Ascending aorta (tissue), 2 donors: ENCODE results near the gene IFNL3. TPM values are rescaled to one million over a fixed set of nuclear protein-coding genes. Genes with fewer than 3 reads are reported as not detected.

Experiments used
- DNase-seq, 2 donors: peaks; one replicate each; pipeline ENCODE4 v3.0.0-alpha.2; 2019; ENCODE audit warnings: low spot score in 2 of 2
- H3K27ac ChIP-seq, 2 donors: fragments of 200-600 bp; sonication (generic); one replicate each; pipeline ENCODE4 v1.5.1; 2016 to 2017; ENCODE audit warnings: mild to moderate bottlenecking in 1 of 2
- H3K27me3 ChIP-seq: fragments of 200-600 bp; sonication (generic); one replicate; pipeline ENCODE4 v1.5.1; 2017
- H3K36me3 ChIP-seq, 2 donors: fragments of 200-600 bp; sonication (generic); one replicate each; pipeline ENCODE4 v1.5.1; 2016
- H3K4me1 ChIP-seq, 2 donors: fragments of 200-600 bp; sonication (generic); one replicate each; pipeline ENCODE4 v1.5.1; 2016 to 2017; ENCODE audit warnings: mild to moderate bottlenecking in 1 of 2
- H3K4me3 ChIP-seq, 2 donors: fragments of 200-600 bp; sonication (generic); one replicate each; pipeline ENCODE4 v1.5.1; 2016 to 2017; ENCODE audit warnings: mild to moderate bottlenecking in 1 of 2
- H3K9me3 ChIP-seq, 2 donors: fragments of 200-600 bp; sonication (generic); one replicate each; pipeline ENCODE4 v1.5.1; 2016
- CTCF ChIP-seq, 3 experiments: fragments of 200-600 bp in 2 of 3; fragments of 450-650 bp in 1 of 3; sonication (generic) in 2 of 3; IDR thresholded peaks; one replicate each; pipeline ENCODE4 v1.5.1; 2016 to 2019; ENCODE audit warnings: antibody characterized with exemption in 3 of 3, mild to moderate bottlenecking in 1 of 3, moderate library complexity in 1 of 3
- intact Hi-C: fragments of 100-400 bp; cut with DNase I; formaldehyde crosslinking; loops from one replicate; pipeline ENCODE4 v1.15.1; 2023
- total RNA-seq: library from RNA; depleted of rRNA; stranded (reverse); fragments of >200 nt; gene quantifications from one replicate; pipeline ENCODE4 v1.1.0, GENCODE V29; 2016

Gene IFNL3
- total RNA-seq, 1 donor from 2014 or later: not detected

DNA sequence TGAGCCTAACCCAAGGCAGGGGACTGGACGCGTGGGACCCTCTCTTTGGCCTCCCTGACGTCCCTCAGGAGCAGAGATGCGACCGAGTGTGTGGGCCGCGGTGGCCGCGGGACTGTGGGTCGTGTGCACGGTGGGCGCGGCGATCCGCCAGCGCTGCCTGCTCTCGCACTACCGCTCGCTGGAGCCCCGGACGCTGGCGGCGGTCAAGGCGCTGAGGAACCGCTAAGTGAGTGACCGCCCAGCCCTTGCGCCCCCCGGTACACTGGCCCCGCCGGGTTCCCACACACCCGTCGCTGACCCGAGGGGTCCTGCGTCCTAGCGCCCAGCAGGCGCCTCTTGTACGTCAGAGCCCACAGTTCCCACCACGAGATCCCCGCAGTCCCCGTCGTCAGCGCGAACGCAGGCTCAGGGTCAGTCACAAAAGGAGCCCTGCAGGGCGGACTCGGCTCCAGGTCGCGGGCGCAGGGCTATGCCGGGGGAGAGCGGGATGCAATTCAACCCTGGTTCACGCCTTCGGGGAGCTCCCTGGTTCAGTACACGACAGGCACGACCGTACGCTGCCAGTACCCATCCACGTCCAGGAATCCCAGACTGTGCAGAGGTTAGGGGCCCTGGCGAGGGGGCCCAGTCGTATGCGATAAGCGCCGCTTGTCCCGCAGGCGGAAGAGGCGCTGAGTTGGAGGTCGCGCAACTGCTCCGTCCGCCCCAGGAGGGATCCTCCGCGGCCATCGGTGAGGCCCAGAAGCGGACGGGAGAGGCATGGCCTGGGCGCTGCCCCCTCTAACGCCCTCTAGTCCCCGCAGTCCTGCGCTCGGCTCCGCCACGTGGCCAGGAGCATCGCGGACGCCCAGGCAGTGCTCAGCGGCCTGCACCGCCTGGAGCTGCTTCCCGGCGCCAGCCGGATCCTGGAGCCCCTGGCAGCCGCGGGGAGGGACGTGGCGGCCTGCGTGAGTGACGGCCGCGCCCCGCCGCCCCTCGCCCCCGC, 19.8 kb upstream of the IFNL3 start:
- H3K27ac ChIP-seq: no peak overlapping the region
- H3K4me1 ChIP-seq: no peaks in the 10 kb centered on the region
- H3K27me3 ChIP-seq: no peaks in the 10 kb centered on the region
- H3K36me3 ChIP-seq: no peaks in the 10 kb centered on the region
- no peak for TF ChIP-seq CTCF (IDR thresholded peaks at IDR 0.05)
- no peak for DNase-seq
- H3K9me3 ChIP-seq: no peaks in the 10 kb centered on the region
- H3K4me3 ChIP-seq: no peak overlapping the region
- intact Hi-C loops: no loop called here

DNA sequence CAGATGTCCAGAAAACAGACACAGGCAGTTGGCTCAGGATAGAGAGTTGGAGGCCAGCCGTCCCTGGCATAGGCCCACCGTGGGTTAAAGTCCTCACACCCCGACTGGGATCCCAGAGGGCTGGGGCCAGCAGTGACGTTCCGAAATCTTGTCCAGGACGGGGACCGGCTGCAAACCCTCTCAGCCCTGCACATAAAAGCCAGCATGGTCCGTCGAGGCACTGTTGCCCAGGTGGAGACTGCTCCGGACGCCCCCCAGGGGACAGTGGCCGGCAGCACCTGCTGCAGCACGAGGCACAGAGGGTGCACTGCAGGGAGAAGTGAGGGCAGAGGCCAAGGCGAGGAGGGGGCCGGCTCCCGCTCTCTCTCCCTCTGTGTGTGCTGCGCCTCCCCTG, 19.1 kb upstream of the IFNL3 start:
- no peak for TF ChIP-seq CTCF (IDR thresholded peaks at IDR 0.05)
- no peak overlapping the region for H3K27ac ChIP-seq
- H3K9me3 ChIP-seq: no peaks in the 10 kb centered on the region
- no peak for DNase-seq
- intact Hi-C loops: no loop called here
- H3K4me3 ChIP-seq: no peak overlapping the region
- H3K27me3 ChIP-seq: no peaks in the 10 kb centered on the region
- no peaks in the 10 kb centered on the region for H3K36me3 ChIP-seq
- H3K4me1 ChIP-seq: no peaks in the 10 kb centered on the region

GRCh38 chr19:39262496-39262895, 17.7 kb upstream of the IFNL3 start:
- H3K27me3 ChIP-seq: no peaks in the 10 kb centered on the region
- no peak for DNase-seq

GRCh38 chr19:39261704-39262103, 16.9 kb upstream of the IFNL3 start:
- Histone ChIP-seq H3K36me3 (no peaks in the 10 kb centered on the region), H3K4me1 (no peaks in the 10 kb centered on the region), H3K4me3 (no peak overlapping the region), H3K9me3 (no peaks in the 10 kb centered on the region), H3K27ac (no peak overlapping the region), H3K27me3 (no peaks in the 10 kb centered on the region)
- no peak for DNase-seq
- intact Hi-C loops: no loop called here
- no peak for TF ChIP-seq CTCF (IDR thresholded peaks at IDR 0.05)

More at GRCh38 chr19:39262496-39262895, 17.7 kb upstream of the IFNL3 start:
- no peak overlapping the region for H3K4me3 ChIP-seq
- intact Hi-C loops: no loop called here
- H3K36me3 ChIP-seq: no peaks in the 10 kb centered on the region
- H3K9me3 ChIP-seq: no peaks in the 10 kb centered on the region
- no peak for TF ChIP-seq CTCF (IDR thresholded peaks at IDR 0.05)
- no peaks in the 10 kb centered on the region for H3K4me1 ChIP-seq
- H3K27ac ChIP-seq: no peak overlapping the region

GRCh38 chr19:39257227-39257626, 12.4 kb upstream of the IFNL3 start:
- H3K9me3 ChIP-seq: no peaks in the 10 kb centered on the region
- no peak overlapping the region for H3K4me3 ChIP-seq
- no peaks in the 10 kb centered on the region for H3K4me1 ChIP-seq
- no peak for DNase-seq
- no peak overlapping the region for H3K27ac ChIP-seq
- intact Hi-C loops: no loop called here
- H3K27me3 ChIP-seq: no peaks in the 10 kb centered on the region
- H3K36me3 ChIP-seq: no peaks in the 10 kb centered on the region
- no peak for TF ChIP-seq CTCF (IDR thresholded peaks at IDR 0.05)
